Muscle of leg (tissue), 11 donors: ENCODE measurements around the gene GIMAP8. TPM values are rescaled to one million over a fixed set of nuclear protein-coding genes. Genes with fewer than 3 reads are reported as not detected.

ENCODE experiments used
- DNase-seq: peaks from one replicate; pipeline ENCODE4 v3.0.0; 2013
- H3K27ac ChIP-seq: one replicate; pipeline ENCODE4 v1.5.1; 2013; ENCODE audit warnings: mild to moderate bottlenecking, low read length, control low read depth
- H3K27me3 ChIP-seq: one replicate; pipeline ENCODE4 v1.6.1; 2013; ENCODE audit warnings: low read length; ENCODE audit not compliant: control insufficient read depth, insufficient read depth
- H3K36me3 ChIP-seq: one replicate; pipeline ENCODE4 v1.6.1; 2013; ENCODE audit warnings: low read length; ENCODE audit not compliant: control insufficient read depth, insufficient read depth
- H3K4me1 ChIP-seq: one replicate; pipeline ENCODE4 v1.6.1; 2013; ENCODE audit warnings: low read length; ENCODE audit not compliant: control insufficient read depth, insufficient read depth
- H3K4me3 ChIP-seq: one replicate; pipeline ENCODE4 v1.5.1; 2013; ENCODE audit warnings: low read length, control low read depth
- H3K9me3 ChIP-seq: replicated peaks from 2 replicates; pipeline ENCODE4 v1.6.1; 2013; ENCODE audit warnings: low read depth, low read length; ENCODE audit not compliant: control insufficient read depth
- WGBS: methylation state at CpG from one replicate; pipeline ENCODE4 v1.1.5; 2013; ENCODE audit warnings: missing lambda C conversion rate; ENCODE audit not compliant: insufficient coverage; 5-methylcytosine and 5-hydroxymethylcytosine counted together
- polyA plus RNA-seq, 8 donors: library from polyadenylated mRNA; unstranded; fragments of 120-200 nt; gene quantifications; one replicate each; pipeline versions ENCODE4 v1.2.1 to v1.2.3, GENCODE V29; 2013; ENCODE audit warnings: inconsistent platforms in 1 of 8, low replicate concordance in 1 of 8; ENCODE audit not compliant: insufficient read length in 8 of 8, insufficient read depth in 1 of 8
- total RNA-seq: library from RNA; stranded (reverse); fragments of 120-200 nt; gene quantifications from one replicate; pipeline ENCODE4 v1.2.4, GENCODE V29; 2013

Gene GIMAP8
- total and polyA plus RNA-seq, 9 donors, result 4.9 to 7.9 (median 7.0) TPM

DNA sequence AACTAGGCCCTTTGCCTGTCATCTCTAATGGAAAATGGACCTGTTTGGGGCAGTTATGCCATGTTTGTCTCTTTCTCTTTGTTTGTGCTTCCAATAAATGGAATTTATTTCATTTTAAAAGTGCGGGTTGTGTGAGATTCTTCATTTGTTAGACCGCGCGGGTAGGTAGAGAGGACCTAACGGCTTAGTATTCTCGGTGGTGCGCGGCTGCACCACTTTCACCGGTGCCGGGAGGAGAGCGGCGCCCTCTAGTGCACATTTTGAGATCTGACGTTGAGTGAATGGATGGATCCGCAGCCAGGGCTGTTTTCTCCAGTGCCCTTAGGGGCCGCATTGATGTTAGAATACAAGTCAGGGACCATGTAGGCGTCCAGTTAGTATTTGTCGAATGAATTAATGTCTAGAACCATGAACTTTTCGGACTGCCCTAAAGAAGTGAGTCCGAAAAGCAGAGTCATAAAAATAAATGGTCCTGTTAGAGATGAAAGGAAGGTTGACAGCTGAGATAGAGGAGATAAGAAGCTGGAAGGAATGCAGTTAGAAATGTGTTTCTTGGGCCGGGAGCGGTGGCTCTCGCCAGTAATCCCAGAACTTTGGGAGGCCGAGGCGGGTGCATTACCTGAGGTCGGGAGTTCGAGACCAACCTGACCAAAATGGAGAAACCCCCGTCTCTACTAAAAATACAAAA, 29.3 kb upstream of the GIMAP8 start:
- H3K36me3 ChIP-seq, result no peaks in the 10 kb centered on the region
- H3K27ac ChIP-seq, result no peak overlapping the region
- peaks cover 2% of the 10 kb centered on the region for H3K4me1 ChIP-seq
- peak; percentile 82 for DNase-seq
- no peaks in the 10 kb centered on the region for H3K27me3 ChIP-seq
- no peak overlapping the region for H3K4me3 ChIP-seq
- H3K9me3 ChIP-seq, result no peaks in the 10 kb centered on the region
- WGBS, result 10% methylated on average over 26 of the region's 27 CpGs

DNA sequence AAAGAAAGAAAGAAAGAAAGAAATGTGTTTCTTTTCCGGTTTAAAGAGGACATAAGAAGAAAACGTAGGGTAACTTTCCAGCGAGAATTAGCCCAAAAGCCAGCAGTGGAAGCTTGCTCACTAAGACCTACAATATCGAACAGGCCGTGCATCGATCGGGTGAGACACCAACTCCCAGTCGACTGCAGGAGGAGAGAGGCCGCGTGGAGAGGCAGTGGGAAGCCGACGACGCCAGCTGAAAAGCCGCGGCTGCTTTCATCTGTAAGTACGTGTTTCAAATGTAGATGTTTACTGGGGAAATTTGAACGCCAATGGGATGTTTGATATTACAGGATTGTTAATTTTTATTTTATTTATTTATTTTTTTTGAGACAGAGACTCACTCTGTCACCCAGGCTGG, 28.6 kb upstream of the GIMAP8 start:
- Histone ChIP-seq H3K4me3 (no peak overlapping the region), H3K27ac (no peak overlapping the region), H3K27me3 (no peaks in the 10 kb centered on the region), H3K9me3 (no peaks in the 10 kb centered on the region), H3K36me3 (no peaks in the 10 kb centered on the region), H3K4me1 (peaks cover 2% of the 10 kb centered on the region)
- 81% methylated on average over 10 of the region's 17 CpGs for WGBS
- DNase-seq, result no peak

DNA sequence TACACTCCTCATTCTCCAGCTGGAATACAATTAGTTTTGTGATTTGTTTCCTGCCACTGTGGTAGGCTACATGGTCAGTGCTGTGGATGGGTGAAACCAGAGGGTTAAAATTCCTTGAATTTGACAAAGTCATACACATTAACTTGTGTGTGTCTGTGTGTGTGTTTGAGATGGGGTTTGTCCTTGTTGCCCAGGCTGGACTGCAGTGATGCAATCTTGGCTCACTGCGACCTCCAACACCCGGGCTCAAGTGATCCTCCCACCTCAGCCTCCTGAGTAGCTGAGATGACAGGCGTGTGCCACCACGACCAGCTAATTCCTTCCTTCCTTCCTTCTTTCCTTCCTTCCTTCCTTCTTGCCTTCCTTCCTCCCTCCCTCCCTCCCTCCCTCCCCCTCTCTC, 24.8 kb upstream of the GIMAP8 start:
- Histone ChIP-seq H3K27me3 (no peaks in the 10 kb centered on the region), H3K4me1 (peaks cover 11% of the 10 kb centered on the region), H3K36me3 (no peaks in the 10 kb centered on the region), H3K27ac (no peak overlapping the region), H3K4me3 (no peak overlapping the region), H3K9me3 (no peaks in the 10 kb centered on the region)
- DNase-seq, result no peak
- WGBS, result 68% methylated on average over 4 of the region's 4 CpGs

DNA sequence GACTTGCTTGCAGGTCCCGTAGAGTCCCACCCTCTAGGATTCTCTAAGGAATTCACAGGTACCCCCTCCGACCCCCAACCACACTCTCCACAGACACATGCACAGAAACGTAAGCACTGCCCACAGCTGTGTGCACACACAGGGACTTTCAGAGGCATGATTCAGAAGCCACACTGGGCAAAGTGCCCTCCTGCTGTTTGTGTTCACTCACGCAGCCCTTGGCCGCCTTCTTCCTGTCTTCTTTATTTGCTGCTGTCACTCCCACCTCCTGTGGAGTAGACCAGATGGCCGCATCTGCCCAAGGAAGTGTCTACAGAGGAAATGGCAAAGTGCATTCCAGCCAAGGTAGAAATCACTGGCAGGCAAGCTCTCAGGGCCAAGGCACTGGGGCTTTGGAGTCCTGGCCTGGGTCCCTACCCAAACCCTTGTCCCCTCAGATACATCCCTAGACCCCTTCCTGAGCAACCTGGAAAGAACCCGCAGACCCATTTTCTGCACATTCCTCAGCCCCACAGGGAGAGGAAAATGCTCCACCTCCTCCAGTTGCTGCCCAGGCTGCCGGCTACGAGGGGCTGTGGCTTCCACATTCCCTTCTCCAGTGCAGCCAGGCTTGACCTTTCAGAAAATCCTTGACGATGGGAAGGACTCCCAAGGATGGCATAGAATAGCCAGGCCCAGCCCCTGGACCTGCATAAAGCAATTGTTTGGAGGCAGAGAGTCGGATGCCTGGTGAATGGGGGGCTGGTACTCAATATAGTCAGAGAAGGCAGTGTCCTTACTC, 21.6 kb upstream of the GIMAP8 start:
- H3K9me3 ChIP-seq, result no peaks in the 10 kb centered on the region
- peaks cover 9% of the 10 kb centered on the region for H3K4me1 ChIP-seq
- H3K36me3 ChIP-seq, result no peaks in the 10 kb centered on the region
- no peak overlapping the region for H3K27ac ChIP-seq
- no peaks in the 10 kb centered on the region for H3K27me3 ChIP-seq
- no peak overlapping the region for H3K4me3 ChIP-seq
- 25% methylated on average over 8 of the region's 11 CpGs for WGBS
- peak; percentile 59 for DNase-seq

DNA sequence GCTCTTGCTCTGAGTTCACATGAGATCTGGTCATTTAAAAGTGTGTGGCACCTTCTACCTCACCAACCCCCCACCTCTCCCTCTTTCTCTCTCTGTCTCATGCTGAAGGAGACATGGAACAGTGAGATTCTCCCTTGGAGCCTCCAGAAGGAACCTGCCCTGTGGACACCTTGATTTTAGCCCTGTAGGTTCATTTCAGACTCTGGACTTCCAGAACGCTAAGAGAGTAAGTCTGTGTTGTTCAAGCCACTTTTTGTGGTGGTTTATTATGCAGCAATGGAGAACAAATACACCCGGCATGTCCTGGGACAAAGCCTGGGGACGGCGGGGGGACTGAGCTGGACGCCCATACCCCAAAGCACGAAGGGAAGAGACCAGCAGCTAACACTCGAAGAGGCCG, 20.7 kb upstream of the GIMAP8 start:
- Histone ChIP-seq H3K4me1 (peaks cover 9% of the 10 kb centered on the region), H3K9me3 (no peaks in the 10 kb centered on the region), H3K4me3 (no peak overlapping the region), H3K27ac (no peak overlapping the region), H3K27me3 (no peaks in the 10 kb centered on the region), H3K36me3 (no peaks in the 10 kb centered on the region)
- no peak for DNase-seq
- 90% methylated on average over 6 of the region's 8 CpGs for WGBS

DNA sequence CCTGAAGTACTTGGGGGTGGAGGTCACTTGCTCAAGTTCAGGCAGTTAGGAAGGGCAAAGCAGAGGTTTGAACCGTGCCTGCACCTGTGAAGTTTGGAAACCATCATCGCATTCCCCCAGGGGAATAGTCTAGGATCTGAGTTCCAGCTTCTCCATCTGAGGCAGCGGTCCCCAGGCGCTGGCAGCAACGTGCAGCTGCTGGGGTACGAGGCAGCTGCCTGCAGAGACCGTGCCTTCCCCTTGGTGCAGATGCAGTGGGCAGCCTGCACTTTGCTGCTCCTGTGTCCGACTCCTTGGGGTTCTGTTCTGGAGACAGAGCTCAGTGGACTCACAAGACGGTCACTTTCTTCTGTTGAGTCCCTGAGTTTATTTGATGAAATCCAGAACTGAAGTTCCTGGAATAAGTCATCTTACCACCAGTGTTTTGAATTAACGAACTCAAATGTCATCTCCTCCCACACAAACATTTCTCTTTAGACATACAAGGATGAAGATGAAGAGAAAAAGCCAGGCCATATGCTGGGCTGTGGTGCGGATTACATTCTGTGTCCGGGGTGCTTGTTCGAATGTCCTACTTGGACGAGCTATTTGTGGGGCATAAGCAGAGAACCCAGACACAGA, 19.9 kb upstream of the GIMAP8 start:
- H3K27ac ChIP-seq, result no peak overlapping the region
- peaks cover 9% of the 10 kb centered on the region for H3K4me1 ChIP-seq
- WGBS, result 78% methylated on average over 12 of the region's 14 CpGs
- H3K9me3 ChIP-seq, result no peaks in the 10 kb centered on the region
- no peaks in the 10 kb centered on the region for H3K27me3 ChIP-seq
- DNase-seq, result no peak
- H3K4me3 ChIP-seq, result no peak overlapping the region
- no peaks in the 10 kb centered on the region for H3K36me3 ChIP-seq

DNA sequence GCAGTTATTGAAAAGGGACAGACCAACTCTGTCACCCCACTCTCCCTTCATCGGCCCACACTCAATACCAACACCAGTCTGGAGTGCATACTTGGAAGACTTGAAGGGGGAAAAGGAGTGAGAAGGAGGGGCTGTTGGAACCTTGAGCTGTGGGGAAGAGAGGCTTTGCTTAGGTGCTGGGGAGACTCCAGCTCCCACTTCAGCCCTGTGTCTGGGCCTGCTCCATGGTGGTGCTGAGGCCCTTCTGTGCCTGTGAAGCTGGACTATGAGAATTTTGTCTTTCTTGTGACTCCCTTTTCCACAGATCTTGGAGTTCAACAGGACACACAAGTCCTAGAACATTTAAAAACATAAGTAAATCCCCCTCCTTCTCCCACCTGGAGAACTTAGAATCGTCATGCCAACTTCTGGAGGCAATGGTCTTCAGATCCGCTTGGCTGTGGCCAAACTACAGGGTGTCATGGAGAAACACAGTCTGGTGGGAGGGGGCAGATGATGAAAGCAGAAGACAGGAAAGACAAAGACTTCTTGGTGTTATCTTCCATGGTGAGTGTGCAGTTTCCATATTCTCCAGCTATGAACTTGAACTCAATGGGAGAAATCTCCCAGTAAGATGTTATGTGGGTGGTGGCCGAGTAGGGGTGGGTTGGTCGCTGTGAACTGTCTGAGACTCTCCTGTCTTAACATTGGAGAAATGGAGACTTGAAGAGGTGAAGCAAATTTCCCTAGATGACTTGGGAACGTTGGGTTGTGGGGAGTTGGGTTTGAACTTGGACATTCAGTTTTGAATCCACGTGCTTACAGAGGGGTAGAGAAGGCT, 18.4 kb upstream of the GIMAP8 start:
- no peak for DNase-seq
- Histone ChIP-seq H3K4me1 (peaks cover 9% of the 10 kb centered on the region), H3K4me3 (no peak overlapping the region), H3K27me3 (no peaks in the 10 kb centered on the region), H3K36me3 (no peaks in the 10 kb centered on the region), H3K27ac (no peak overlapping the region), H3K9me3 (no peaks in the 10 kb centered on the region)
- WGBS, result 79% methylated on average over 5 of the region's 7 CpGs

DNA sequence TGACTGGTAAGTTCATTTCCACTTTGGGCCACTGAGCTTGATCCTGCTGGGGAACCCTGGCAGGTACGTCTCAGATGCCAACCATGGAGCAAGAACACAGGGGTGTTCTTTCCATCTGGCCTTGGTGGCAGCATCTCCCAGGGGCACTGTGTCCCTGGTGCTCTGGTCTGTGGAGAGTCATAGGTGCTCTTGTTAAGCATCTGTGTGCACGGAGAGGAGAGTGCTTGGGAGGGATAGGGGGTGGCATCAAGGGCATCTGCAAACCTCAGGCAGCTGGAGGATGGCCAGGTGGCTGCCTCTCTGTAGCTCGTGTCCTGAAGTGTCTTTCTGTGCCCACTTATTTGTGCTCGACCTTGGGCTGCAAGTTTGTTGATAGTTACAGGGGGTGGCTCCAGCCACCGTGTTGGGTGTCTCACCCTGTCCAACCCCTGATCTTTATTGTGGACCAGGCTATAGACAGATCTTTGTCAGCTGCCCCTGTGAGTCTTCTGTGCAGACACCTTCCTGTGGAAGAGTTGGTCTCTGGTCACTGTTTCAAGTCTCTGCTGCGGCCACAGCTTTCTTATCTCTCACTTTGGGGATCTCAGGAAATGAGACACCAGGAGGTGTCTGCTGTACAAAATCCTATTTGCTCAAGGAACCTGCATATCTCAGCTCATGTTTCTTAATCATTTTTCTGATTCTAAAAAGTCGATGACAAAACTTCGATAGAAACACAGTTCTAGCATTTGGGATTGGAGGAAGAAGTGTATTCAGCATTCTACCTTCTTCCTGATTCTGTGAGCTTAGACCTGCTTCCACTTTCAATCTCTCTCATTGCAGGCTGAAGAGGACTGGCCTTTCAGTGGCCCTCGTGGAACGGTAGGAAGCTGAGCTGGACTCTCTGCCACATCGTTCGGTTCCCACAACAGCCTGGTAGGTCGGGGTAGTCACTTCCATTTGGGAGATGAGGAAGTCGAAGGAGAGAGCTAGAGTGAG, 17.2 kb upstream of the GIMAP8 start:
- DNase-seq, result peak; percentile 66
- no peak overlapping the region for H3K4me3 ChIP-seq
- H3K36me3 ChIP-seq, result no peaks in the 10 kb centered on the region
- no peaks in the 10 kb centered on the region for H3K27me3 ChIP-seq
- H3K9me3 ChIP-seq, result no peaks in the 10 kb centered on the region
- no peak overlapping the region for H3K27ac ChIP-seq
- peaks cover 9% of the 10 kb centered on the region for H3K4me1 ChIP-seq
- WGBS, result 79% methylated on average over 13 of the region's 14 CpGs

DNA sequence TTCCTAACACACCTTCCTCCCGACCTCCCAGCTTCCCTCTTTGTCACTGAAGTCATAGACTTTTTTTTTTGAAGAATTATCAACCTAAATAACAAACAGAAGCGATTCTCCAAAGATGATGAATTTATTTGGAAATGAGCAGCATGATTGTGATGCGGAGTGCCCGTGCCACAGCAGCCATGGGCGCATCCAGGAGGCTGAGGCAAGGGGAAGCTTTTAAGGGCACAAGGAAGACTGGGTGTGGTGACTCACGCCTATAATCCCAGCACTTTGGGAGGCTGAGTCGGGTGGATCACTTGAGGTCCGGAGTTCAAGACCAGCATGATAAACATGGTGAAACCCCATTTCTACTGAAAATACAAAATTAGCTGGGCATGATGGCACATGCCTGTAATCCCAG, 16.2 kb upstream of the GIMAP8 start:
- no peaks in the 10 kb centered on the region for H3K36me3 ChIP-seq
- WGBS, result 91% methylated on average over 5 of the region's 8 CpGs
- no peaks in the 10 kb centered on the region for H3K9me3 ChIP-seq
- DNase-seq, result no peak
- no peak overlapping the region for H3K4me3 ChIP-seq
- H3K4me1 ChIP-seq, result peaks cover under 1% of the 10 kb centered on the region
- H3K27ac ChIP-seq, result no peak overlapping the region
- no peaks in the 10 kb centered on the region for H3K27me3 ChIP-seq
